Measurements from ENCODE around the gene CEP85L.
A peak's percentile ranks its signal among the peaks of the same experiment; 100 is the strongest.

The CEP85L gene

GRCh38 chr6:118651282-118652050, at the start of gene CEP85L:
CEP85L (minus strand) TSS chr6:118651591; CDS start chr6:118651269, 322 bp downstream.
- peak; percentile 93 for DNase-seq

GRCh38 chr6:118700531-118700930, 49.1 kb upstream of the CEP85L start:
- DNase-seq = no peak

DNA sequence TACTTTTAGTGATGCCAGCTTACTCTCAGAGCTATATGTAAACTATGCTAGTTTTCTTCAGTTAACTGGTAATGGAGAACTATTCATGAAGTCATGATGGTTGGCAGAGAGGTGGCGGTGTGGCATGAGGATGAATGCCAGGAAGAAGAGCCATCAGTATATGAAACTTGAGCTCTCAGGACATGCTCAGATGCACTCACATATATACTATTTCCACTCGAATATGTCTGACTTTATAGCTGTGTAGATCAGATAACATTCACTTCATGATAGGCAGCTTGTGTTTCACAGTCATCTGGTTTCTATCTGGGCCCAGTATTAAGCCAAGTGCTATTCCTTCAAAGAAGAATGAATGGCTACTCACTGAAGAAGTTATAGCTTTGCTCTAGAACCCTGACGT, 46.2 kb upstream of the CEP85L start:
- DNase-seq = no peak

- no peak for DNase-seq
Measured at GRCh38 chr6:118696271-118696670, 44.9 kb upstream of the CEP85L start.

DNA sequence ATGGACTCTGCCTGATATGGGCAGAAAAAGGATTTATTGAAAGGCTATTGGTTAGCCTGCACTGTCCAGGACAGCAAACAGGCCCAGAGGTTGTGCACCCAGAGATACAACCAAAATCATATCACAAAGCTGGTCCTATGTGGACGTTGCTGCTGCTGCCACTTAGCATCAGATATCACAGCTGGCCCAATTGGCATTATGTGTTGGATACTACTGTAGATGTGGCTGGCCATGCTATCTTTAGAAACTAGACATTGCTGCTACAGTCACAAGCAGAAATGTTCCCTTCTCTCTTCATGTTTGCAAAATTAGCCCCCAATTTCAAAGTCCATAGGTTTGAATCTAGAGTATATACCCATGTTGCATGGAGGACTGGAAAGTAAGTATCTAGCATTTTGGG, 42.2 kb upstream of the CEP85L start:
- no peak for DNase-seq

GRCh38 chr6:118685823-118686449, 34.5 kb upstream of the CEP85L start:
- no peak for DNase-seq

DNA sequence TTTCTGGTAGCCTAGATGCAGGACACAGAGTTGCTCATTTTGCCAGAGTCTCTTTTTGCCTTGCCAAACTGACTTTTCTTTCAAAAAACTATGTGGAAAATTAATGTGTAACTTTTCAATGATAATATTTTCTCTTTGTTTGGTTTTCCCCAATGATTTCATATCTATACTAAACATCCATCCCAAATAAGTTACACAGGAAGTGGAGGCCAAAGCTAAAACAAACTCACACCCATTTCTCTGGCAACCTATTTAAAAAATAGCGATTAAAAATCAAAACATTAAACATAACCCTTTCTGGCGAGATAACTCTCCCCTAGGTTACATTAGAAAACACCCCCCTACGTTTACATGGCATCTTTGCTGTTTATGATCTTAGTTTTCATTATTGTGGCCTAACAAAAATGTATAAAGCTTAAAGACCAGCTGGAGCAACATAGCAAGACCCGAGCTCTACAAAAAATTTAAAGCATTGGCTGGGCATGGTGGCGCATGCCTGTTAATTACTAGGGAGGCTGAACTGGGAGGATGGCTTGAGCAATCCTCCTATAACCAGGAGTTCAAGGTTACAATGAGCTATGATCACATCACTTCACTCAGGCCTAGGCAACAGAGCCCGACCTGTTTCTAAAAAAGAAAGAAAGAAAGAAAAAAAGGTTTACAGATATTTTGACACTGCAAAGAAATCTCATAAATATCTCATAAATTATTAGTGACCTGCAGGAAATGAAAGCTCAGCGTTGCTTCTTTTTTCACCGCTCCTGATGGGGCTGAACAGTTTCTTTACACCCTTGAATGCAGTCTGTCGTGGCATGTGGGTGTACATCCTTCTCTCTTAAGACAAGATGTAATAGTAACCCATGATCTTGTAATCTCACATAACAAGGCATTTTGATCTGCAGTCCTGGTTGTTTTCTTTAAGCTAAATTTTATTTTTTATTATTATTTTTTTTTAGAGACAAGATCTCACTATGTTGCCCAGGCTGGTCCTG, 32.8 kb upstream of the CEP85L start:
- no peak for DNase-seq

- DNase-seq = no peak
Measured at GRCh38 chr6:118680452-118681095, 29.2 kb upstream of the CEP85L start.

DNA sequence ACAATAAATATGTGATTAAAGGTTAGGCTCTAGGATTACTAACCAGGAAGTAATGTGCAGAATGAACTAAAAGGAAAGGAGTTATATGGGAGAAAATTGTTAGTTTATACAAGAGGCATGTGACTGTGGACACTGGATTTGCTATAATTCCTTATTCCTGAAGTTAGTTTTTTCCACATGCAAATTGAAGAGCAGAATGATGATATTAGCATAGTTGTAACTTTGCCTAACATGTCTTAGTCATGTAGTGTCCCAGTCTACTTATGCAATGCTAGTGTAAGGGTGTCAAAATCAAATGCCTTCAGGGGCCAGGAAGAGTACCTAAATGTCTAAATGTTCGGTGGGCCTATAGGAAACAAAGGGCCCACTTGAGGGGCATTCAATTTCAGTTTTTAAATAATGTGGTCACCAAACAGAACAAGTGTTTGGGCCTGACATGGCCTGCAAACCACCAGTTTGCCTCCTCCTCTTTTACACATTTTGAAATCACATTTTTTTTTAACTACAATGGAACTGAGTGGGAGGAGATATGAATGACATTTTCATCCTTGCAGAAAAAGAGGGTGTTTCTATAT, 28.0 kb upstream of the CEP85L start:
- no peak for DNase-seq

GRCh38 chr6:118678866-118679265, 27.5 kb upstream of the CEP85L start:
- no peak for DNase-seq

DNA sequence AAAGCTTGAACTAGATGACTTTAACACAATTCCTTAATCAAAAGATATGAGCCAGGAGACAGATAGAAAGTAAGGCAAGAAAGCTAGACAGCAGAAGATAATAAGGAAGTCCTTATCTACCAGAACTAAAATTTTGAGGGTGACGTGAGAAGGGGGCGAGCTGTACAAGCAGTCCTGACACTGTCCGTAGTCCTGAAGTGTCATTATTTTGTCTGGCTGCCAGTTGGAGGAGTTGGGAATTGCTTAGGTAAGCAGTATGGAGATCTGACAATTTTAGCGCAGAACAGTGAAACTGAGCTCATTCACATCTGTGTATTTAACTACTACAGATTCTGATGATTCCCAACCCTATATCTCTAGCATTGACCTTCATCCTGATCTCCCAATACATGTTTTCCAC, 25.8 kb upstream of the CEP85L start:
- DNase-seq = no peak

GRCh38 chr6:118675225-118675624, 23.8 kb upstream of the CEP85L start:
- DNase-seq = no peak

DNA sequence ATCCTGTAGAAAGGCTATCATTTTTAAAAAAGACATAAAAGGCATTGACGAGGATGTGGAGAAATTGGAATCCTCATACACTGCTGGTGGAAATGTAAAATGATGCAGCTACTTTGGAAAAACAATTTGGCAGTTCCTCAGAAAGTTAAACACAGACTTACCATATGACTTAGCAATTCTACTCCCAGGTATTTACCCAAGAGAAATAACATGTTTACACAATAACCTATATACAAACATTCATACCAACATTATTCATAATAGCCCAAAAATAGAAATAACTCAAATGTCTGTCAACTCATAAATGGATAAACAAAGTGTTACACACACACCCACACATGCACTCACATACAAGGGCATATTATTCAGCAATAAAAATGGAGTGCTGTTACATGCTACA, 23.4 kb upstream of the CEP85L start:
- no peak for DNase-seq

- DNase-seq = no peak
Measured at GRCh38 chr6:118672678-118673077, 21.3 kb upstream of the CEP85L start.

- DNase-seq = no peak
Measured at GRCh38 chr6:118669561-118669960, 18.2 kb upstream of the CEP85L start.

GRCh38 chr6:118668761-118669385, 17.5 kb upstream of the CEP85L start:
- DNase-seq = no peak

DNA sequence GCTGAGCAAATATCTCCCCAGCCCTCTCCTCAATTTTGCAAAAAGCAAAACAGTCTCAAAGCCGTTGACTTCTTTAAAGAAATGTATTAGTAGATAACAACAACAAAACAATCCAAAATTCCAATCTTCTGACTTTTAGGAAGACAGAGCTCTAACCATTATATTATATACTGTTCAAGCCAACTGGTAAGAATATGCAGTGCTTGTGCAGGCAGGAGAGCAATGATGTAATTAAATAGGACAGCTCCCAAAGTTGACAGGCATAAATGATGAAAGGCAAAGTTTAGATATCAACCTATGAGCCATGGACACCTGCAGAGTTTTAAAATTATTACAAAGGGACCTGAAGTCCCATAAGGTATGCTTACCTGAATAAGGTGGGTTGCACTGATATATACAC, 16.6 kb upstream of the CEP85L start:
- DNase-seq = no peak

DNA sequence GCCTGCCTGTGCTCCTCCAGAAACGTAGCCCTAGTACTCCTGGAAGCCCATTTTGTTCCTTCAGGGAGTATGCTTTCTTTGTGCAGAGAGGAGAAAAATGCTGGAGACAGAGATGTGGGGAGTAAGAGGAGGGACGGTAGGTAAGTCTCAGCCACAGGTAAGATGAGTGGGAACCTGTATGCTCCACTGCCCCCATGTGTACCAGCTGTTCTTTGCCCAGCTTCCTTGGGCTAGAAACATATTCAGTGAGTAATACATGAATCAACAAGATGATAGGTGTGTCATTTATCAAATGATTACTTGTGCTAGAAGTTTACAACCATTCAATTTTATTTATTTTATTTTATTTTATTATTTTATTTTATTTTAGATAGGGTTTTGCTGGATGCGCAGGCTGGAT, 13.6 kb upstream of the CEP85L start:
- DNase-seq = no peak

GRCh38 chr6:118663993-118664985, 12.9 kb upstream of the CEP85L start:
- DNase-seq = no peak

- no peak for DNase-seq
Measured at GRCh38 chr6:118661831-118662230, 10.4 kb upstream of the CEP85L start.

GRCh38 chr6:118660218-118660569, 8.8 kb upstream of the CEP85L start:
- DNase-seq = peak; percentile 94

Measured in NCI-H1105 (cell line).